Smooth muscle cell (in vitro differentiated cells): ENCODE results near the gene POLR2L. TPM values are rescaled to one million over a fixed set of nuclear protein-coding genes. Genes with fewer than 3 reads are reported as not detected.

Source experiments
- DNase-seq: peaks from one replicate; lab custom pipeline; 2025; ENCODE audit not compliant: unreplicated experiment; lab: John Stamatoyannopoulos, UW
- H2AFZ ChIP-seq: fragments of 200-600 bp; sonication (generic); 2 replicates; pipeline ENCODE4 v1.6.0; 2016; ENCODE audit warnings: antibody characterized with exemption, low read depth, mild to moderate bottlenecking
- H3F3A ChIP-seq: fragments of 200-600 bp; sonication (generic); 2 replicates; pipeline ENCODE4 v1.6.0; 2017; ENCODE audit warnings: antibody characterized with exemption, low read depth
- H3K27ac ChIP-seq: fragments of 200-600 bp; sonication (generic); 2 replicates; pipeline ENCODE4 v1.5.1; 2016; ENCODE audit warnings: low read depth, mild to moderate bottlenecking
- H3K27me3 ChIP-seq: fragments of 200-600 bp; sonication (generic); 2 replicates; pipeline ENCODE4 v1.6.1; 2016; ENCODE audit warnings: low read depth, mild to moderate bottlenecking
- H3K36me3 ChIP-seq: fragments of 200-600 bp; sonication (generic); 2 replicates; pipeline ENCODE4 v1.5.1; 2016; ENCODE audit warnings: low read depth
- H3K4me1 ChIP-seq: fragments of 200-600 bp; sonication (generic); 2 replicates; pipeline ENCODE4 v1.5.1; 2016; ENCODE audit warnings: low read depth
- H3K4me2 ChIP-seq: fragments of 200-600 bp; sonication (generic); 2 replicates; pipeline ENCODE4 v1.6.0; 2016; ENCODE audit warnings: mild to moderate bottlenecking
- H3K4me3 ChIP-seq: fragments of 200-600 bp; sonication (generic); 2 replicates; pipeline ENCODE4 v1.5.1; 2016; ENCODE audit warnings: mild to moderate bottlenecking
- H3K79me2 ChIP-seq: fragments of 200-600 bp; sonication (generic); 2 replicates; pipeline ENCODE4 v1.6.0; 2016; ENCODE audit warnings: low read depth, mild to moderate bottlenecking
- H3K9ac ChIP-seq: fragments of 200-600 bp; sonication (generic); 2 replicates; pipeline ENCODE4 v1.6.0; 2016; ENCODE audit warnings: low read depth
- H3K9me3 ChIP-seq: fragments of 200-600 bp; sonication (generic); replicated peaks from 2 replicates; pipeline ENCODE4 v1.5.1; 2016; ENCODE audit warnings: low read depth
- H4K20me1 ChIP-seq: fragments of 200-600 bp; sonication (generic); 2 replicates; pipeline ENCODE4 v1.6.0; 2016; ENCODE audit warnings: low read depth
- WGBS: methylation state at CpG from one replicate; pipeline ENCODE4 v1.1.7; 2016; ENCODE audit warnings: low lambda C conversion rate; 5-methylcytosine and 5-hydroxymethylcytosine counted together
- polyA plus RNA-seq: library from polyadenylated mRNA; unstranded; fragments of >200 nt; fragmentation: Nextera tagmentation; extraction: Ambion mirVana; gene quantifications from 2 replicates; pipeline ENCODE4 v1.2.1, GENCODE V29; 2016
- total RNA-seq: library from RNA; depleted of rRNA; stranded (reverse); fragments of >200 nt; gene quantifications from 2 replicates; pipeline ENCODE4 v1.2.3, GENCODE V29; 2014
- TF ChIP-seq, protein P1 (sequence below): fragments of 200-600 bp; sonication (generic); IDR thresholded peaks from 2 replicates; pipeline ENCODE4 v1.5.1; 2017; ENCODE audit warnings: borderline replicate concordance, mild to moderate bottlenecking, antibody characterized with exemption; ENCODE audit not compliant: insufficient read depth, poor library complexity, severe bottlenecking

POLR2L gene
- total and polyA plus RNA-seq, 2 experiments from 2014 or later = 51.4 to 380 TPM

DNA sequence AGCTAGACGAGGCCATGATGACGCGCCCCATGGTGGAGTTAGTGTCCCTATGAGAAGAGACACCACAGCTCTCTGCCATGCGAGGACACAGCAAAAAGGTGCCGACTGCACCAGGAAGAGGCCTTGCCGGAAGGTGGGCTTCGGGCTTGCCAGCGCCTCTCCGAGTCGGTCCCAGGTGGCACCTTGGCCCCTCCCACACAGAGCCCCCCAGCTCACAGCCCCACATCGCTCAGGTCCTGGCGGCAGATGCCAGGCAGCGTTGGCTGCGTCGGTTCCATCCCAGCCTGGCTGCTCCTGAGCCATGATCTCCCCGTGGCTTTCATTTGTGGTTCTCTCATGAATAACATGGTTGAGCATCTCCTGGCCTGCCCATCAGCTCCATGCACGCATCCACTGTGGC lies 44.2 kb upstream of the POLR2L start:
- DNase-seq = no peak
- H2AFZ ChIP-seq = no peak overlapping the region
- H4K20me1 ChIP-seq = peaks cover 2% of the 10 kb centered on the region
- H3F3A ChIP-seq = no peaks in the 10 kb centered on the region
- H3K36me3 ChIP-seq = no peaks in the 10 kb centered on the region
- H3K4me1 ChIP-seq = no peaks in the 10 kb centered on the region
- no peaks in the 10 kb centered on the region for H3K27me3 ChIP-seq
- 95% methylated on average over 17 of the region's 17 CpGs for WGBS
- no peak overlapping the region for H3K4me3 ChIP-seq
- no peak overlapping the region for H3K9ac ChIP-seq
- H3K79me2 ChIP-seq = no peaks in the 10 kb centered on the region
- H3K4me2 ChIP-seq = no peak overlapping the region
- no peaks in the 10 kb centered on the region for H3K9me3 ChIP-seq
- H3K27ac ChIP-seq = no peak overlapping the region
- TF ChIP-seq, protein P1, sequence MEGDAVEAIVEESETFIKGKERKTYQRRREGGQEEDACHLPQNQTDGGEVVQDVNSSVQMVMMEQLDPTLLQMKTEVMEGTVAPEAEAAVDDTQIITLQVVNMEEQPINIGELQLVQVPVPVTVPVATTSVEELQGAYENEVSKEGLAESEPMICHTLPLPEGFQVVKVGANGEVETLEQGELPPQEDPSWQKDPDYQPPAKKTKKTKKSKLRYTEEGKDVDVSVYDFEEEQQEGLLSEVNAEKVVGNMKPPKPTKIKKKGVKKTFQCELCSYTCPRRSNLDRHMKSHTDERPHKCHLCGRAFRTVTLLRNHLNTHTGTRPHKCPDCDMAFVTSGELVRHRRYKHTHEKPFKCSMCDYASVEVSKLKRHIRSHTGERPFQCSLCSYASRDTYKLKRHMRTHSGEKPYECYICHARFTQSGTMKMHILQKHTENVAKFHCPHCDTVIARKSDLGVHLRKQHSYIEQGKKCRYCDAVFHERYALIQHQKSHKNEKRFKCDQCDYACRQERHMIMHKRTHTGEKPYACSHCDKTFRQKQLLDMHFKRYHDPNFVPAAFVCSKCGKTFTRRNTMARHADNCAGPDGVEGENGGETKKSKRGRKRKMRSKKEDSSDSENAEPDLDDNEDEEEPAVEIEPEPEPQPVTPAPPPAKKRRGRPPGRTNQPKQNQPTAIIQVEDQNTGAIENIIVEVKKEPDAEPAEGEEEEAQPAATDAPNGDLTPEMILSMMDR = no peak

DNA sequence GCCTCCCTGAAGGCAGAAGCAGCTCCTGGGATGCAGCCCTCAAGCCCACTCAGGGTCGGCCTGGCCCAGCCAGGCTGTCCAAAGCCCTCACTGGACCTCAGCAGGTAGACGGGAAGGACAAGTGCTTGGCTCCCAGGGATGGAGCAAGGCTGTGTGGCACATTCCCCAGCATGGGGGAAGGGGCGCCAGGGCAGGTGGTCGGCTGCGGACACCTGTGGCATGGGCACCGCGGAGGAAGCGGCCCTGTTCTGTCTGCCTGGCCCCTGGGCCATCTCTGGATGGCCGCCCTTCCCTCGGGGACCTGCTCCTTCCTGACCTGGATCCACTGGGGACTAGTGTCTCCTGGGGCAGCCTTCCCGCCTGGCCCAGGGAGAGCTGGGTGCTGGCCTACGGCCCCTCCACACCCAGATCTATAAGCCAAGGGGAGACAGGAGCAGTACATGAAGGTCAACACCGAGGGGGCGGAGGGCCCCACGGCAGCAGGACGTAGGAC lies 42.3 kb upstream of the POLR2L start:
- Histone ChIP-seq H3K4me3 (no peak overlapping the region), H3K79me2 (no peaks in the 10 kb centered on the region), H3K4me2 (no peak overlapping the region), H4K20me1 (no peaks in the 10 kb centered on the region), H3K27ac (no peak overlapping the region), H3K9me3 (no peaks in the 10 kb centered on the region), H2AFZ (no peak overlapping the region), H3K9ac (no peak overlapping the region), H3K4me1 (no peaks in the 10 kb centered on the region), H3K27me3 (no peaks in the 10 kb centered on the region), H3K36me3 (no peaks in the 10 kb centered on the region), H3F3A (no peaks in the 10 kb centered on the region)
- 89% methylated on average over 15 of the region's 16 CpGs for WGBS
- no peak for DNase-seq
- TF ChIP-seq, protein P1 = no peak

DNA sequence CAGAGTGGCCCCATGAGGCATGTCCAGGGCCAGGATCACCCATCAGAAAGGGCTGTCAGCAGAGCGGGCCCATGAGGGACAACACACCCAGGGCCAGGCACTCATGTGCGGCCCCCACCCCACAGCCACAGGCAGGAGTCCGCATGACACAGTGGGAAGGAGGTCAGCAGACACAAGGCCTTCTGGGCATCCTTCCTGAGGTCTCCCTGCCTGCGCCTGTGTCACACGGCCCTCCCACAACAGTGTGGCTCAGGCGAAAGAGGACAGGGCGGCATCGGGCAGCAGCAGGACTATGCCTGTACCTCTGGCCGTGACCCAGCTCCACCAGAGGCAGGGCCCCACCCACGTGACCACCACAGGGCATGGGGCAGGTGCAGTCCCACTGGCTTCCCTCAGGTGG lies 41.2 kb upstream of the POLR2L start:
- Histone ChIP-seq H3K27ac (no peak overlapping the region), H2AFZ (no peak overlapping the region), H3K36me3 (no peaks in the 10 kb centered on the region), H3K9ac (no peak overlapping the region), H3K4me1 (no peaks in the 10 kb centered on the region), H3K4me2 (no peak overlapping the region), H3K79me2 (no peaks in the 10 kb centered on the region), H3K27me3 (no peaks in the 10 kb centered on the region), H3K9me3 (no peaks in the 10 kb centered on the region), H3F3A (no peaks in the 10 kb centered on the region), H4K20me1 (no peaks in the 10 kb centered on the region), H3K4me3 (no peak overlapping the region)
- DNase-seq = no peak
- TF ChIP-seq, protein P1 = no peak
- WGBS = 93% methylated on average over 10 of the region's 10 CpGs

DNA sequence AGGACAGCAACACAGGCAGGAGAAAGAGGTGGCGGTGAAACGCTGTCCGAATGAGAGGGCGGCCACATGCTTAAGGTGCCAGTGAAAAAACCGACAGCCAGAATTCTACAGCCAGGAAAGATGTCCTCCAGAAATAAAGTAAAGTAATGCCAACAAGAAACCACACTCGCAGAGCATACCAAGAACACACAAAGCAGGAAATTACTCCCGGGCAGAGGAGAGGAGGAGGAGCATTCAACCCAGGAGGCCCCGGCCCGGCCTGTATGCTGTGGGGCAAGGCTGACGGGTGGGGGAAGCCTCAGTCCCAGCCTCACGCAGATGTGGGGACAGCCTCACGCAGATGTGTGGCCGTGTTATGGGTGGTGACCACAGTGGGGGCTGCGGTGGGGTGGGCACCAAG lies 40.3 kb upstream of the POLR2L start:
- H3K36me3 ChIP-seq = no peaks in the 10 kb centered on the region
- WGBS = 85% methylated on average over 12 of the region's 14 CpGs
- H3K9me3 ChIP-seq = no peaks in the 10 kb centered on the region

More for the DNA sequence above, 40.3 kb upstream of the POLR2L start:
- Histone ChIP-seq H4K20me1 (no peaks in the 10 kb centered on the region), H3K79me2 (no peaks in the 10 kb centered on the region), H3K27ac (no peak overlapping the region), H3K4me2 (no peak overlapping the region), H3K9ac (no peak overlapping the region), H2AFZ (no peak overlapping the region), H3K4me3 (no peak overlapping the region), H3F3A (no peaks in the 10 kb centered on the region), H3K27me3 (no peaks in the 10 kb centered on the region), H3K4me1 (no peaks in the 10 kb centered on the region)
- TF ChIP-seq, protein P1 = no peak
- DNase-seq = no peak
